PFSK-1 (cell line): ENCODE data around the gene COPS2.

ENCODE experiments used
- POLR2AphosphoS5 ChIP-seq: IDR thresholded peaks from 2 replicates; pipeline ENCODE4 v1.6.1; 2012; ENCODE audit warnings: low read depth, mild to moderate bottlenecking, control low read depth, low read length, moderate library complexity
- SIN3A ChIP-seq: IDR thresholded peaks from 2 replicates; pipeline ENCODE4 v1.6.1; 2012; ENCODE audit warnings: mild to moderate bottlenecking, low read length, moderate library complexity, borderline replicate concordance; ENCODE audit not compliant: insufficient read depth
- TAF1 ChIP-seq: IDR thresholded peaks from 2 replicates; pipeline ENCODE4 v1.6.1; 2012; ENCODE audit warnings: low read length, control low read depth, borderline replicate concordance; ENCODE audit not compliant: insufficient read depth
- TF ChIP-seq, protein P1 (sequence below), 2 experiments: IDR thresholded peaks; 2 replicates each; pipeline versions ENCODE4 v1.6.1 to v1.8.0; 2011 to 2012; ENCODE audit warnings: low read depth in 2 of 2, low read length in 2 of 2, control low read depth in 1 of 2, inconsistent platforms in 1 of 2, mild to moderate bottlenecking in 1 of 2, moderate library complexity in 1 of 2; ENCODE audit not compliant: insufficient read depth in 1 of 2

DNA sequence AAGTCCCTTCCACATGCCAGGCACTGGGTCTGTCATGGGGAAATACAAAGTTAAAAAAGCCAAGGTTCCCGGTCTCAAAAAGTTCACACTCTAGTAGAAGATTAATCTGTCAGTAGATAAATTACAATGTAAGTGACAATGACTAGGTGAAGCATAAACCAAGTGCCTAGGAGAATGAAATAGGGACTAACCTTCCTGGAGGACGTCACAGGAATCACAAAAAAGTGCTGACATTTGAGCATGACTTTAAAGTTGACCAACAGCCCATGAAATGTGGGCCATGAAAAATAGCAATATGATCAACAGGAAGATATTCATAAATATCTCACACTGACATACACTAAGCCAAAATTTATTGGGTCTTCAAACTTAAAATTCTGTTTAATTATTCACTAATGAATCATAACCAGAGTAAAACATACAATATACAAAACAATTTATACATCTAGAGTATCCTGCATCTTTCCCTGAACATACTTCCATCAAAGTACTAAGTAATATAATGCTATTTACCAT is 20.0 kb downstream of the COPS2 start:
- TF ChIP-seq POLR2AphosphoS5 (no peak), TAF1 (no peak), SIN3A (no peak)
- TF ChIP-seq, protein P1, sequence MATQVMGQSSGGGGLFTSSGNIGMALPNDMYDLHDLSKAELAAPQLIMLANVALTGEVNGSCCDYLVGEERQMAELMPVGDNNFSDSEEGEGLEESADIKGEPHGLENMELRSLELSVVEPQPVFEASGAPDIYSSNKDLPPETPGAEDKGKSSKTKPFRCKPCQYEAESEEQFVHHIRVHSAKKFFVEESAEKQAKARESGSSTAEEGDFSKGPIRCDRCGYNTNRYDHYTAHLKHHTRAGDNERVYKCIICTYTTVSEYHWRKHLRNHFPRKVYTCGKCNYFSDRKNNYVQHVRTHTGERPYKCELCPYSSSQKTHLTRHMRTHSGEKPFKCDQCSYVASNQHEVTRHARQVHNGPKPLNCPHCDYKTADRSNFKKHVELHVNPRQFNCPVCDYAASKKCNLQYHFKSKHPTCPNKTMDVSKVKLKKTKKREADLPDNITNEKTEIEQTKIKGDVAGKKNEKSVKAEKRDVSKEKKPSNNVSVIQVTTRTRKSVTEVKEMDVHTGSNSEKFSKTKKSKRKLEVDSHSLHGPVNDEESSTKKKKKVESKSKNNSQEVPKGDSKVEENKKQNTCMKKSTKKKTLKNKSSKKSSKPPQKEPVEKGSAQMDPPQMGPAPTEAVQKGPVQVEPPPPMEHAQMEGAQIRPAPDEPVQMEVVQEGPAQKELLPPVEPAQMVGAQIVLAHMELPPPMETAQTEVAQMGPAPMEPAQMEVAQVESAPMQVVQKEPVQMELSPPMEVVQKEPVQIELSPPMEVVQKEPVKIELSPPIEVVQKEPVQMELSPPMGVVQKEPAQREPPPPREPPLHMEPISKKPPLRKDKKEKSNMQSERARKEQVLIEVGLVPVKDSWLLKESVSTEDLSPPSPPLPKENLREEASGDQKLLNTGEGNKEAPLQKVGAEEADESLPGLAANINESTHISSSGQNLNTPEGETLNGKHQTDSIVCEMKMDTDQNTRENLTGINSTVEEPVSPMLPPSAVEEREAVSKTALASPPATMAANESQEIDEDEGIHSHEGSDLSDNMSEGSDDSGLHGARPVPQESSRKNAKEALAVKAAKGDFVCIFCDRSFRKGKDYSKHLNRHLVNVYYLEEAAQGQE (IDR thresholded peaks at IDR 0.05; ENCODE audit: insufficient read depth in 1 of 2, low read depth in 2 of 2, low read length in 2 of 2), result no peak
